GM21737 (cell line): ENCODE data around the gene SYNCRIP.
A peak's percentile ranks its signal among the peaks of the same experiment; 100 is the strongest.
"Not testable (repeated sequence)": the region's sequence is repeated elsewhere in the genome, so short reads cannot be mapped to it uniquely, and the experiment has no call there.

Experiments
- ATAC-seq: cut with Tn5 transposase; IDR thresholded peaks from one replicate; pipeline ENCODE4 v1.9.1; 2021; ENCODE audit warnings: mild to moderate bottlenecking, moderate library complexity; ENCODE audit not compliant: unreplicated experiment

The SYNCRIP gene

DNA sequence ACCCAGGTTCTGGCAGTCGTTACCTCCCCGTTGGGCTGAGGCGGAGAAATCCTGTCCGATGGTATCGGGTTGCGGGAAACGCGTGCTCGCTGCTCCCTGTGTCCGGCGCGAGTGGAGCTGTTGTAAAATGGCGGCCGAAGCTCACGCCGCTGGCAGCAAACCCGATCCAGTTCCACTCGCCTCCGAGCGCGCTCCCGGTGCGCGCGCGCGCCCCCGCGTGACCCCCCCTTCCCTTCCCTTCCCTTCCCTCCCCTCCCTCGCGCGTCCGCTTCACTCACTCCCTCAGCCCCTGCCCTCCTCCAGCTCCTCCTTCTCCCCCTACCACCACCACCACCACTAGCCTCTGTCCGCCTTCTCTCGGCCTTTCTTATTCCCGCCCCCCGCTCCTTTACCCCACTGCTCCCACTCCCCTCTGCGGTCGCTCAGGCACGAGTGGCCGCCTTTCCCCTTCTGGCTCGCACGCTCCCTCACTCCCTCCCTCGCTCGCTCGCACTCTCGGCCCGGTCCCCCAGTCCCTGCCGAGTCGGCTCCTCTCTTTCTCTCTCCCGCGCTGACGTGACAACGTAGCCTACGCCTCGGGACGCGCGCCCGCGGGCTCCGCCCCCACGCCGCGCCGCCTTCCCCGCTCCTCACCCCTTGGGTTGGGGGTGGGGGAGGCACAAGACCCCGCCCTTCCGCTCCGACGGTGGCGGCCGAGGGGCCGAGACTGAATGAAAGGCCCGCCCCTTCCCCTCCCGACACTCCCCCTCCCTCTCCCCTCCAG, at the start of gene SYNCRIP:
Gene SYNCRIP (minus strand): TSS at position 113 of the 763 bp plus-strand sequence. CDS start 1,447 bp downstream, outside the sequence.
- ATAC-seq, result peak; percentile 70

GRCh38 chr6:85691478-85691877, 48.8 kb upstream of the SYNCRIP start:
- ATAC-seq, result no peak

- no peak for ATAC-seq
Measured at GRCh38 chr6:85690071-85690470, 47.4 kb upstream of the SYNCRIP start.

DNA sequence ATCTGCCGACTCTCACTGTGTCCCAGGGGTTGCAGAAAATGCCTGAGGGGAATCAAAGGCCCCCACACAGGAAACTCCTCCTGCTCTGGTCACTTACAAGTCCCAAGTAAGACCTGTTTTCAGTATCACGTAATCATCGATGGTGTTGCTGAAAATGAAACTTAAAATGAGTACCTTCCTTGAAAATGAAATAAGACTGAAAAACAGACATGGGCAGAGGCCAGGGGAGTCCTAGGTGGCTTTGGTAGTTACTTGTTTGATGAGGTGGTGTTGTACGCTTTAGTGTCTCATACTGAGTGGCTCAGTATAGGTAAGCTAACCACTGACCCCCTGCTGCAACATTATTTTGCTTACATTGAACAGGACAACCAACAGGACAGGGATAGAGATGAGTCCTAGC, 43.0 kb upstream of the SYNCRIP start:
- peak; percentile 84 for ATAC-seq

DNA sequence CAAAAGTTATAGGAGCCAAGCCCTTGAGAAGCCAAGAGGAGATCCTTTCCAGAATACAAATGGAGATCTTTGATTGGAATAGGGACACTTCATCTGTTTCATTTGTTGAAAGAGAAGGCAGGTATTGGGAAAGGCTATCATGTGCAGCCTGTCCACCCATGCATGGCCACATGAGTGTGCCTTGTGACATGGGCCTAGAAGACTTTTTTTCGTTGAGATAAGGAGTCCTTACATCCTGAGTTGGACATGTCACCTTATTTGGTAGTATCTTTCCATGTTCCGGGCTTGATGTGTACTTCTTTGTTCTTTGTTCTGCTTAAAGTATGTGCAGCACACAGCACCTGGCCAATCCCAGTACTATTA, 42.1 kb upstream of the SYNCRIP start:
- ATAC-seq, result no peak

DNA sequence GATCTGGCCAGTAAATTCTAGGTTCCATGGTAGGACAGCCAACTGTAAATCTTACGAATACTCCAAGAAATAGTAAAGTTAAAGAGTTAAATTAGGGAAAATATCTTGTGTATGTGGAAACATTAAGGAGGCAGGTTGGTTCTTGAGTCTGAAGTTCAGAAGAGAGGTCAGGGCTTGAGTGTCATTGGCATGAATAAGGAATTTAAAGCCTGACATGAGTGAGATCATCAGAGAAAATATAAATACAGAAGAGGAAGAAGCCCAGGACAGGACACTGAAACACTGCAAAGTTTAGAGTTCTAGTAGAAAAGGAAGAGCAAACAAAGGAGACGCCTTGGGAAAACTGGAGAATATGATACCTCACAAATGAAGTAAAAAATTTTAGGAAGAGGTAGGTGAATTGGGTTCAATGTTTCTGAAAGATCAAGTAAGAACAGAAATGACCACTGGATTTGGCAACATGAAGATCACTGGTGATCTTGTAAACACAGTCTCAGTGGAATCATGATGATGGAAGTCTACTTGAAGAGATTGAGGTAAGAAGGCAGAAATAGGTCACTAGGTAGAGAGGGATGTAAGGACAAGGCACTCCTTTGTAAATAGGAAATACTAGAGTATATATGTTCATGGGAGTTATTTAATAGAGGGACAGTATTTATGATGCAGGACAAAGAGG, 41.6 kb upstream of the SYNCRIP start:
- no peak for ATAC-seq

DNA sequence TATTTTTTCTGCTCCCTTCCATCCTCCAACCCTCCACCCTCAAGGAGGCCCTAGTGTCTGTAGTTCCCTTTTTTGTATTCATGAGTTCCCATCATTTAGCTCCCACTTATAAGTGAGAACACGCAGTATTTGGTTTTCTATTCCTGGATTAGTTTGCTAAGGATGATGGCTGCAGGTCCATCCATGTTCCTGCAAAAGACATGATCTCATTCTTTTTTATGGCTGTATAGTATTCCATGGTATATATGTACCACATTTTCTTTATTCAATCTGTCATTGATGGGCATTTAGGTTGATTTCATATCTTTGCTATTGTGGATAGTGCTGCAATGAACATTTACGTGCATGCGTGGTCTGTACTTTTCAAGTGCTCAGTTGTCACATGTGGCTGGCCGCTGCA, 39.2 kb upstream of the SYNCRIP start:
- not testable (repeated sequence) for ATAC-seq

DNA sequence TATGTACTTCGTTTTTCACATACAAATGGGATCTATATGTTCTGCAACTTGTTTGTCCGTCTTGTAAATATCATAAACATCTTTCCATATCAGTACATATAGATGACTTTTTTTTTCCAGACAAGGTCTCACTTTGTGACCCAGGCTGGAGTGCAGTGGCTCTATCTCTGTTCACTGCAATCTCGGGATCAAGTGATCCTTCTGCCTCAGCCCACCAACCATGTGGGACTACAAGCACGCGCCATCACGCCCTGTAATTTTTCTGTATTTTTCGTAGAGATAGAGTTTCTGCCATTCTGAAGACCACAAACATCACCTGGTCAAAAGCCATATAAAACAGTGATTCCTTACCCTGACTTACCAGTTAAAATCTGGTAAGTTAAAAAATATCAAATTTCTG, 37.7 kb upstream of the SYNCRIP start:
- ATAC-seq, result no peak

DNA sequence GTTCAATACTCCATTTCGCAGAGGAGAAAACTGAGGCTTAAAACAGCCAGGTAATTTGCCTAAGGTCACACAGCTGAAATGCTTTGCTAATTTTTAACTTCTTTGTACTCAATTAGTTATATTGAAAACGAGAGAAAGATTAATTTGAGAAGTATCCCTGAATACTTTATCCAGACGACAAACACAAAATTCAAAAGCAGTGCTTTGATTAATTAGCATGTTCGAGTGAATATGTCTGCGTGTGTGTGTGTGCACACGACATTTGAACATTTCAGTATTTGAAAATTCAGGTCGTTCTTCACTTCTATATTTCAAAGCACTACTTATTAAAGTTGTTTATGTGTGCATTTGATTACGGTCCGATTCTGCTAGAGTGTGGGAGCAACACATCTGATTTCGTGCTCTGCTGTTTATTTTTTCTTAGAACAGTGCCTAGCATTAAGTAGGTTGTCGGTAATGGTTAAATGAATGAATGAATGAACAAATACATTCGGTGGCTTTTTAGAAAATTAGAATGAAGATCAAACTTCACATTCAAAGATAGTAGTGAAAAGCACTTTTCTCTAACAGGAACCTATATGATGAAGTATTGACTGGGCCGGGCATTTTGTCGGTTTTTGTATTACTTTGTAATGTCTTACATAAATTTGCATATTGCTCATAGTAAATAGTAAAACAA, 36.9 kb upstream of the SYNCRIP start:
- no peak for ATAC-seq

GRCh38 chr6:85678602-85679444, 36.1 kb upstream of the SYNCRIP start:
- ATAC-seq, result peak; percentile 82

DNA sequence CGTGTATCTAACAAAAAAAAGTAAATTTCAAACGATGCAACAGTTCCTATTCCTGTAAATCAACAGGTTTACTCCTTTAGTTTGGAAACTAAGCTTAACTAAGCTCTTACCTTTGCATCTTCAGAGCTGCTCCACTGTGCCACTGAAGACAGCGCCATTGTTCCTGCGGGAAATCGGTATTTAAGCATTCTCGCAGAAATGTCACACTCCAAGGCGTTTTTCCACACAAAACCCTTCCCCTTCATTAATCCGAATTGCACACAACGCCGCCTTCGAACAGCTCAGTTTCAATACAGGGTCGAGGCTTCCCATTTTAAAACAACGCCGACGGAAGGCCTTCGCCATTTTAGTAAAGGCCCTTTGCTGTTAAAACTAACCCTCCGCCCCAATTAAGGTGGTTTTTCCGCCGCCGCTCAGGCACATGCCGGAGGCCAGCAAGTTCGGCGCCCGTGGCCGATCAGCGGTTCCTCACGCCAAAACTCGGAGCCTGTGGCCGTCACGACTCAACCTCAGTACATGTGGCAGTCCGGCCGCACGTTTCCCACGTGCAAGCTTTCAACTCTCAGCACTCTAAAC, 35.4 kb upstream of the SYNCRIP start:
- ATAC-seq, result no peak

- ATAC-seq, result no peak
Measured at GRCh38 chr6:85677234-85677956, 34.7 kb upstream of the SYNCRIP start.

DNA sequence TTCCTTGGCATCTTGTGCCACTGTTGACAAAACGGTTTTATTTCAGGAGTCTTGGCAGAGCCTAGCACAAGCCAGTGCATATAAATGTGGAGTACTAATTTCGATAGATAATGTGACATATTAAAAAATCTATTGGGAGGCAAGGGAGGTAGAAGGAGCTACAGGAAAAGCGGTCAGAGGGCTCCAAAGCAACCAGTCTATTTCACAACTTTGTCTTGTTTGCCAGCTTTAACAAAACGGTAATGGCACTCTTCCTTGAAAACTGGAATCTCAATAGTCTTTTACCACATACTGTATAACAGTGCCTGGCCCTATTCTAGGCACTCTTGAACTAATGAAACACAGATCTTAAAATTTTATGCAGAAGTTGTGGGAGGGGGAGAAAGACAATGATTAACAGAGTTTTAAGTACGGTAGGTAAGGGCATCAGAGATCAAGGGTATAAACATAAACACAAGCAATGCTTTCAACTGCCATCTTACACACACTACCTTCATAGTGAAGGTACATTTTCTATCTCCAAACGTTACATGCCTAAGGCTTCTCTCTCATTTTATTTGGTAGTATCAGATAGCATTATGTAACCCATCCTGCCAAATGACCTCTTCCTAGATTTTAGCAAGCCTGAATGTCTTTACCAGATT, 33.5 kb upstream of the SYNCRIP start:
- no peak for ATAC-seq

DNA sequence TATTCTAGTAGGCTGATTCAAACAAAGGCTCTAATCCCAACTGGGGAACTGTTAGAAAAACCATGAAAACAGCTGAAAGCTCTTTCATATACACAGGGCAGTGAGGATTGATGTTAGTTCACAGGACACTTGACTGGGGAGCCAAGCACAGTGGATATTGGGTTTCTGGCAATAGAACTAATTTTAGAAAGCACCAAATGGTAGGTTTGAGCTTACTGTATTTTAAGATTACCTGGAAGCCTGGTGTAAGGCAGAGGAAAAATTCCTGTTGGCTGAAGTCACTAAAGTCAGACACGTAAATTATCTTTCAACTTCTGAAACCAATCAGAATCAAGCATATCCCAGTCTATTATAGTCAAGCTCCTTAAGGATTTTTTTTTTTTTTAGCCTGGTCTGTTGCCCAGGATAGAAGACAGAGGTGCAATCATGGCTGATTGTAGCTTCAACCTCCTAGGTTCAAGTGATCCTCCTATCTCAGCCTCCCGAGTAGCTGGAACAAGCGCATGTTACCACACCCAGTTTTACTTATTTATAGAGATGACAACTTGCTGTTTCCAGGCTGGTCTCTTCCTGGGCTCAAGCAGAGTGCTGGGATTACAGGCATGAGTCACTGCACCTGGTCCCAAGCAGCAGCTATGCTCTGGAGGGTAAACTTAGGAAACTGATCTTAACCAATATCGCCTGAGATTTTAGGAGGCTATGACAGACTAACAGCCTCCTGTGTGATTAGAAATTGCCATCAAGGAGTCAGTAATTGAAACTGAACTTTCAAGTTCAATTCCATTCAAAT, 32.5 kb upstream of the SYNCRIP start:
- ATAC-seq, result no peak

DNA sequence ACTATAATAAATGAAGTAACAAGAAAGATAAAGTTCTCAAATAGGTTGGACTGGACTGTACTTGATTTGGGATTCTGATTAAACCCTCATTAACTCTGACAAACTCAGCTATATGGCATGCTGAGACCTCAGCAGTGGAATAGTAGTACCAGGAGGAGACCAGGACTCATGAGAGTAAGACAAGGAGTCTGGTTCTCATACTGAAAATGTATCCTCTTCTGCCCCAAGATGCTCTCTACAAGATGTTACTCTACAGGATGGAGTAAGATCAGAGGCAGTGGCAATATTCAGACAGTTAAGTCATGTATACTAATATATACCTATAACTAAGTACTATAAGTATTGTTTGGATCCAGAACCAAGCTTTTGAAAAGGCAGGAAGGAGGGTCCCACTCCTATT, 31.9 kb upstream of the SYNCRIP start:
- ATAC-seq, result no peak

- ATAC-seq, result no peak
Measured at GRCh38 chr6:85673198-85674139, 30.8 kb upstream of the SYNCRIP start.

GRCh38 chr6:85672623-85673022, 29.9 kb upstream of the SYNCRIP start:
- ATAC-seq, result no peak

DNA sequence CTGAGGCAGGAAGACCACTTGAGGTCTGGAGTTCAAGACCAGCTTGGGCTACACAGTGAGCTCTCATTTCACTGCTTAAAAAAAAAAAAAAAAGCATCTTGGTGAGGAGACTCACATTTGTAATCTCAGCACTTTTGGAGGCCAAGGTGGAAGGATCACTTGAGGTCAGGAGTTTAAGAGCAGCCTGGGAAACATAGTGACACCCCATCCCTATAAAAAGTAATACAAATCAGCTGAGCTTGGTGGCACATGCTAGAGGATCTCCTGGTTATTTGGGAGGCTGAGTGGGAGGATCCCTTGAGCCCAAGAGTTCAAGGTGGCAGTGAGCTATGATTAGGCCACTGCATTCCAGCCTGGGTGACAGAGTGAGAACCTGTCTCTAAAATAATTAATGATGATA, 29.4 kb upstream of the SYNCRIP start:
- no peak for ATAC-seq
